Skeletal muscle satellite cell (primary cell): ENCODE measurements around the gene UBE3C.
A peak's percentile ranks its signal among the peaks of the same experiment; 100 is the strongest.

Source experiments
- H3K27me3 ChIP-seq: 2 replicates; pipeline ENCODE4 v1.7.0; 2013; ENCODE audit warnings: low read length; ENCODE audit not compliant: control insufficient read depth, insufficient read depth
- H3K36me3 ChIP-seq: 2 replicates; pipeline ENCODE4 v1.7.0; 2013; ENCODE audit warnings: mild to moderate bottlenecking, control low read depth, low read length; ENCODE audit not compliant: insufficient read depth
- H3K4me1 ChIP-seq: 2 replicates; pipeline ENCODE4 v1.7.0; 2013; ENCODE audit warnings: low read length; ENCODE audit not compliant: control insufficient read depth, insufficient read depth
- H3K4me2 ChIP-seq: 2 replicates; pipeline ENCODE4 v1.7.0; 2013; ENCODE audit warnings: mild to moderate bottlenecking, low read length
- H3K4me3 ChIP-seq: 2 replicates; pipeline ENCODE4 v1.7.0; 2013; ENCODE audit warnings: low read length
- H3K9ac ChIP-seq: 2 replicates; pipeline ENCODE4 v1.7.0; 2013; ENCODE audit warnings: mild to moderate bottlenecking, low read depth, low read length, moderate library complexity
- H3K9me3 ChIP-seq: replicated peaks from 2 replicates; pipeline ENCODE4 v1.7.0; 2013; ENCODE audit warnings: mild to moderate bottlenecking, control low read depth, low read length

The UBE3C gene

DNA sequence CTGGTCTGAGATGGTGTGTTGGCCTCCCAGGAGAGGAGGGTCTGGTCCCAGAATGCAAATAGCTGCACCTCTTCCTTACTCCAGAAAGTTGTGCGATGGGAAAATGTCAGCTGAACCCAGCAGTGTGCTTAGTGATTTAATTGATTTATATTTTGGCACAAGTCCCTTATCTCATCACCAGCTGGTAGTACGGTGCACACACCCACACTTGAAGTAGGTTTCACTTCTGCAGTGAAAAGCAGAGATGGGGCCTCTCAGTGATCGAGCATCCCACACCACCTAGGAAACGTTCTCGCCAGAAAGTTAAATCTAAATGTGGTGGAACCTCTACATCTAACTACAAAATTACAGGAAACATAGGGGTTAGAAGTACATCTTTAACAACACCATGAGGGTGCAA is 80.4 kb downstream of the UBE3C start:
- Histone ChIP-seq H3K4me2 (no peak overlapping the region), H3K9ac (no peak overlapping the region), H3K4me1 (no peaks in the 10 kb centered on the region), H3K9me3 (no peaks in the 10 kb centered on the region), H3K4me3 (no peak overlapping the region), H3K36me3 (peaks cover 38% of the 10 kb centered on the region), H3K27me3 (no peaks in the 10 kb centered on the region)

DNA sequence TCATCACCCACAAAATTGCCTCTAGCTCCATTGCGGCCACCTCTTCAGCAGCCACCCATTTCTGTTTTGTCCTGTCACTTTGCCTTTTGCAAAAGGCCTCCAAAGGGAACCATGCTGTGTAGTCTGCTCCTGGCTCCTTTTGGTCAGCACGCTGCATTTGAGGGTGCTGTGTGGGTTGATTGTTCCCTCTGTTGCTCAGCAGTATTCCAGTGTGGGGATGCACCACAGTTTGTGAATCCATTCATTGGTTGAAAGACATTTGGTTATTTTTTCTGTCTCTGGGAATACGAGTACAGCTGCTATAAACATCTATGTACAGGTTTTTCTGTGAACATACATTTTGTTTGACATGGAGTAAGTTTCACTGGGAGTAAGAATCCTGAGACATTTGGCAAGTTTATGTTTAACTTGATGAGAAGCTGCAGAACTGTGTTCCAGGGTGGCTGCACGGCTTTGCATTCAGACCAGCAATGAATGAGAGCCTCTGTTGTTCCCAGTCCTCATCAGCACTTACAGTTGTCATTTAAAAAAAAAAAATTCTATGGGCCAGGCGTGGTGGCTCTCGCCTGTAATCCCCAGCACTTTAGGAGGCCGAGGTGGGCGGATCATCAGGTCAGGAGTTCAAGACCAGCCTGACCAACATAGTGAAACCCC is 82.3 kb downstream of the UBE3C start:
- H3K36me3 ChIP-seq, result peaks cover 39% of the 10 kb centered on the region
- H3K27me3 ChIP-seq, result no peaks in the 10 kb centered on the region
- H3K4me1 ChIP-seq, result no peaks in the 10 kb centered on the region

DNA sequence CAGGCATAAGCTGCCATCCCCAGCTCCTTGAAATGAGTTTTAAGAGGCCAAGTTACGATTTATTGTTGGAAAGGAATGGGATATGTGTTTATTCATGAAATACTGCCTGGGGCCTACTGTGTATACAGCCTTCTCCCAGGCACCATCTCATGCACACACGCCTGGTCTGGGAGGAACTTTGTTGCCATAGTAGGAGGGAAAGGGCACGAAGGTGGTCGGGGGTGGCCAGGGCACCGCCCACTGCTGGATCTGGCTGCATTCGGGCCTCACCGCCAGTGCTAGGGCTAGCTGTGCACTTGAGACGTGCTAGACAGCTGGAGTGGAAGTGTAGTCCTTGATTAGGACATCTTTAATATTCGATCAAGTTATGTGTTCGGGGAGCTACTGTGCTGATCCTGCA is 84.0 kb downstream of the UBE3C start:
- H3K9ac ChIP-seq, result no peak overlapping the region
- H3K4me1 ChIP-seq, result no peaks in the 10 kb centered on the region
- H3K27me3 ChIP-seq, result no peaks in the 10 kb centered on the region
- no peaks in the 10 kb centered on the region for H3K9me3 ChIP-seq
- H3K4me3 ChIP-seq, result no peak overlapping the region
- peaks cover 42% of the 10 kb centered on the region for H3K36me3 ChIP-seq
- H3K4me2 ChIP-seq, result no peak overlapping the region

More for the DNA sequence above, 82.3 kb downstream of the UBE3C start:
- H3K4me2 ChIP-seq, result no peak overlapping the region
- H3K9ac ChIP-seq, result no peak overlapping the region
- H3K4me3 ChIP-seq, result no peak overlapping the region
- no peaks in the 10 kb centered on the region for H3K9me3 ChIP-seq

DNA sequence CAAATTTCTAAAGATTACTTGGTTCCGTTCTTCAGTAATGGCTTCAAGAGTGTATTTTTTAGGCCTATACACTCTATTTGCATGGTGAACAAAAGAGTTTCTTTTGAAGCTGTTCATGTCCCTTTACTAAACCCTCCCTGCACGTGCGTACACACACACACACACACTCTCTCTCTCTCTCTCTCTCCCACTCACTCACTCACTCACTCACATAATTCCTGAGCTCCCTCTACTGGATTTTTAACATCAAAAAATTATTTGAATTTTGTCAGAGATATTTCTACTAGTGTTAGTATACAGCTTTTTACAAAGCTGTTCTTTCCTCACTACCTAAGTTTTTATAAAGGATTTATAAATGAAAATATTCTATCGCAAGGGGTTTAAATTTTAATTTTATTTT is 85.9 kb downstream of the UBE3C start:
- Histone ChIP-seq H3K4me2 (no peak overlapping the region), H3K27me3 (no peaks in the 10 kb centered on the region), H3K9me3 (no peaks in the 10 kb centered on the region), H3K36me3 (peaks cover 42% of the 10 kb centered on the region), H3K9ac (no peak overlapping the region), H3K4me3 (no peak overlapping the region), H3K4me1 (no peaks in the 10 kb centered on the region)

DNA sequence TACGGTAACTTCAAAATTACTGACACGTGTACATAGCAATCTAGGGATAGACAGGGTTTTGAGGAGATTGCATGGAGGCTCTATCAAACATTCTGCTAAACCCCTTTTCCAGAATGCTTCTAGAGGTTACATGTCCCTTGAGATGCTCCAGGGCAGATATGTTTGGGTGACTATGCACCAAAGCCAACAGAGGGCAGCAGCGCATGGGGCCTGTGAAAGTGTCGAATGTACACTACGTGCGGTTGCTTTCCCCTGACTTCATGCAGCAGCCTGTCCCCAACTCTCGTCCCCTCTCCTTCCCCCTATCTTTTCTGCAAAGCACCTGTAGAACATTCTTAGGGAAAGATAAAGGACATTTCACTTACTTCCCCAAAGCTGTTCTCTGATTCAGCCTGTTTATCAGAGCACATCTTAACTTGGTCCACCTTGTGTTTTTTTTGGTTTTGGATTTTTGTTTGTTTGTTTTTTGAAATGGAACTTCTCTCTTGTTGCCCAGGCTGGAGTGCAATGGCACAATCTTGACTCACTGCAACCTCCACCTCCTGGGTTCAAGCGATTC is 90.2 kb downstream of the UBE3C start:
- Histone ChIP-seq H3K9ac (no peak overlapping the region), H3K27me3 (no peaks in the 10 kb centered on the region), H3K36me3 (peaks cover 57% of the 10 kb centered on the region), H3K4me1 (no peaks in the 10 kb centered on the region), H3K4me2 (no peak overlapping the region), H3K9me3 (no peaks in the 10 kb centered on the region), H3K4me3 (no peak overlapping the region)

DNA sequence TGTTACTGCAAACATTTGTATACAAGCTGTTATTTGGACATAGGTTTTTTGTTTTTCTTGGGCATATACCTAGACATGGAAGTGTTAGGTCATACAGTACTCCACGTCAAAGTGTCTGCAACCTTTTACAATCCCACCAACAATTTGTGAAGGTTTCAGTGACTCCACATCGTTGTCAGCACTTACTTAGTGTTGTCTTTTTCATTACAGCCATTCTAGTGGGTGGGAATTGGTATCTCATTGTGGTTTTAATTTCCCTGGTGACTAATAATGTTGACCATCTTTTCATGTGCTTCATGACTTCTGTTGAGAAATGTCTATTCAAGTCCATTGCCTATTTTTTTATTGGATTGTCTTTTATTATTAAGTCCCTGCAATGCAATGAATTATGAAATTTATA is 95.0 kb downstream of the UBE3C start:
- peaks cover 44% of the 10 kb centered on the region for H3K36me3 ChIP-seq
- peaks cover 12% of the 10 kb centered on the region for H3K4me1 ChIP-seq
- no peaks in the 10 kb centered on the region for H3K27me3 ChIP-seq
- no peak overlapping the region for H3K4me2 ChIP-seq
- no peak overlapping the region for H3K4me3 ChIP-seq
- H3K9ac ChIP-seq, result no peak overlapping the region
- no peaks in the 10 kb centered on the region for H3K9me3 ChIP-seq

DNA sequence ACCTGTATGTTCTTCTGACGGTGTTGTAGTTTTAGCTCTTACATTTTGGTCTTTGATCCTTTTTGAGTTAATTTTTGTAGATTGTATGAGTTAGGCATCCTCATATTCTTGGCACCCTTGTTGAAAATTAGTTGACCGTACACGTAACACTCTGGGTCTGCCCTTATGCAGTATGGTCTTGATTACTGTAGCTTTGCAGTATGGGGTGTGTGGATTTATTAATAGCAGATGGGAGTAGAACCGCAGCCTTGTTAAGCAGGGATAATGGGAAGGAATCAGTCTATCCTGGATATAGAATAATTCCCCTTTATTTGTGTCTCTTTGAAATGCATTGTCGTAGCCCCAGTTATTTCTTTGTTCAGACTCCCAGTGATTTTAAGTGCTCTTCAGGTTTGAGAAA is 95.5 kb downstream of the UBE3C start:
- H3K4me3 ChIP-seq, result no peak overlapping the region
- no peak overlapping the region for H3K4me2 ChIP-seq
- H3K27me3 ChIP-seq, result no peaks in the 10 kb centered on the region
- H3K36me3 ChIP-seq, result peaks cover 45% of the 10 kb centered on the region
- no peaks in the 10 kb centered on the region for H3K9me3 ChIP-seq
- H3K4me1 ChIP-seq, result peaks cover 12% of the 10 kb centered on the region
- H3K9ac ChIP-seq, result no peak overlapping the region

DNA sequence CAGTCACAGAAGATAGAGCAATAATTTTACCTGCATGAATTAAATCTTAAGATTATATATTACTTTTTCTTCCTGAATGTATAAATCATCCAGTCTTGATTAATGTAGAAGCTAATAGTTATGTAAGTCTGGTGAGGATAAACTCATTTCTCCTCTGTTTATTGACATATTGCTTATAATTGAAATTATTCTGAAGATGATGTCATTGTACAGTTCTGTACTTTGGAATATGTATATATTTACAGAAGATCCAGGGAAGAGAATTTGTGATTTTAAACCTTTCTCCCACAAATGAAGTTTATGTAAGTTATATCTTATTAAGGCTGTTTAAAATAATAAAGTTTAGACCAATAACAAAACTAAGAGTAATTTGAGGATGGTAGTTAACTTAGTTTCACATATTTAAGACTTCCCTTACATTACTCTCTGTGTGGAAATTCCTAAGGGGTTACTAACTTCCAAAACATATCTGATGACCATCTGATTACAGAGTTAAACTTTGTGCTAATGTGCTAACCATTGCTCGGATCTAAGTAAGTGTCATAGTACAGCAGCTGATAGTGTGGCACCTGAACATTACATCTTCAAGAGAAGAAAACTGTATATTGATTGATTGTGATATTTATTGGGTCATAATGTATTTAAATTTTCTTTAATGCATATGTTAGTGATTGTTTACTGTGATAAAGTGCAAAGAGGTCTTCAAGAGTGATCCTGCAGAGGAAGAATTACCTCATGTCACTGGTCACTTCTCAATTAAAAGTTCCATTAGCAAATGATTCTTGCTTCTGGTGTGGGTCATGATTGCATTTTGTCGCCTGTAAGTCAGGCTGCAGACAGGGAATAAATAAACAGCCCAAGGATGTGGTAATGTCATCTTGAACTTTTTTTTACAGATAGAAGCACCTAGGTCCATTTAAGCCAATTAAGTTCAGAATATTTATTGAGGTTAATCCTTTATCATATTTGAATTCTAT is 96.9 kb downstream of the UBE3C start:
- no peaks in the 10 kb centered on the region for H3K27me3 ChIP-seq
- no peaks in the 10 kb centered on the region for H3K9me3 ChIP-seq
- peaks cover 12% of the 10 kb centered on the region for H3K4me1 ChIP-seq
- H3K9ac ChIP-seq, result peak overlapping the region; percentile 1
- no peak overlapping the region for H3K4me3 ChIP-seq
- peak overlapping the region; percentile 24 for H3K4me2 ChIP-seq
- H3K36me3 ChIP-seq, result peaks cover 53% of the 10 kb centered on the region

DNA sequence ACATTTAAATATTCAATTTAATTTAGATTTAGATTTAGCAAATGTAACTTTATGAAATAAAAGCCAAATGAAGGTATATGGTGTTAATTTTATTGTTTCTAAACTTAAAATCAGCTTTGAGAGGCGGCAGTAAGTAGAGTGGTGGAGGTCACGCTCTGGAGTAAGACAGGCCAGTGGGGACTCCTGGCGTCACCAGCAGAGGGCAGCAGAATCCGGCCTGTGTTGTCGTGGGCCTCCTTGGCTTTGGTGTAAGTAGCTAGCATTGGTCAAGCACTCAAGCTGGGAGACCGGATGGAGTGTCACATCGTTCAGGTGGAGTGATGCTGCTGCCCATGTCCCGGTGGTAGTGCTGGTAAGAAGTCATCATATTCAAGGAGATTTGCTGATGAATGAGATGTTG is 99.4 kb downstream of the UBE3C start:
- Histone ChIP-seq H3K27me3 (no peaks in the 10 kb centered on the region), H3K4me2 (no peak overlapping the region), H3K36me3 (peaks cover 42% of the 10 kb centered on the region), H3K9me3 (no peaks in the 10 kb centered on the region), H3K4me1 (peaks cover 12% of the 10 kb centered on the region), H3K9ac (no peak overlapping the region), H3K4me3 (no peak overlapping the region)

DNA sequence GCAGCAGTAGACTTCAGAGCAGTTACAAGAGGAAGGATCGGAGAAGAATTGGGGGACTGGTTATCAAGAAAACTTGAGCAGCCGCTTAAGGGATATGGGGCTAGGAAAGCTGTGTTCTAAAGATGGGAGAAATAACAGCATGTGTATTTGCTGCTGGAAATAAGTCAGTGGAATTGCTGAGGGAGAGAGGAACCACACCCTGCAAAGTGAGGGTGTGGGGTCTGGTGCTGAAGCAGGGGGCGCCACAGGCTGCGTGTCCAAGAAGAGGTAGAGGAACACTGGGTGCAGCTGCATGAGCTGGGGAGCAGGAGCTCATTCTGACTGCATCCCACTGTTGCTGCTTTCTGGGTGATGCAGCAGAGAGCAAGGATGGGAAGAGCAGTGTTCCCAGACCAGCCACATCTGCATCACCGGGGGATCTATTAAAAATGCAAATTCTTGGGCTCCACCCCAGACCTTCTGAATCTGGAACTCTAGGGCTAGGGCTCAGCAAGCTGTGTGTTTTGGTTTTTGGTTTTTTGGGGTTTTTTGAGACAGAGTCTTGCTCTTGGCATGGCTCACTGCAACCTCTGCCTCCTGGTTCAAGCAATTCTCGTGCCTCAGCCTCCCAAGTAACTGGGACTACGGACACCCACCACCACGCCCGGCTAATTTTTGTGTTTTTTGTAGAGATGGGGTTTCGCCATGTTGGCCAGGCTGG is 101.0 kb downstream of the UBE3C start:
- peaks cover 40% of the 10 kb centered on the region for H3K36me3 ChIP-seq
- no peaks in the 10 kb centered on the region for H3K27me3 ChIP-seq
- no peaks in the 10 kb centered on the region for H3K9me3 ChIP-seq
- H3K4me2 ChIP-seq, result no peak overlapping the region
- H3K4me1 ChIP-seq, result peaks cover 12% of the 10 kb centered on the region
- no peak overlapping the region for H3K4me3 ChIP-seq
- H3K9ac ChIP-seq, result no peak overlapping the region

DNA sequence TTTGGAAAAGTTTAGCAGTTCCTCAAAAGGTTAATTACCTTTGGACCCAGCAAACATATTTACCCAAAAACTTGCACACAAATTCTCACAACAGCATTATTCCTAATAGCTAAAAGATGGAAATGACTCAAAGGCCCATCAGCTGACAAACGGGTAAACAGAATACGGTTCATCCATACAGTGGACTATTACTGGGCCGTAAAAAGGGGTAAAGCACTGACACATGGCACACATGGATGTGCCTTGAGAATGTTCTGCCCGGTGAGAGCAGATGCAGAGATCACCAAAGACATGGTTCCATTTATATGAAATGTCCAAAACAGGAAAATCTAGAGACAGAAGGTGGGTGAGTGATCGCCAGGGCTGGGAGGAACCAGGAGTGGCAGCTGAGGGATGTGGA is 102.9 kb downstream of the UBE3C start:
- Histone ChIP-seq H3K9me3 (no peaks in the 10 kb centered on the region), H3K36me3 (peaks cover 40% of the 10 kb centered on the region), H3K4me3 (no peak overlapping the region)

More for the DNA sequence above, 102.9 kb downstream of the UBE3C start:
- Histone ChIP-seq H3K4me2 (no peak overlapping the region), H3K4me1 (no peaks in the 10 kb centered on the region), H3K27me3 (no peaks in the 10 kb centered on the region), H3K9ac (no peak overlapping the region)
